Stimulated activated CD4-positive, alpha-beta T cell treated with anti-CD3 and anti-CD28 coated beads, TNF-alpha, amount 100 ng/mL, for 24 hours (primary cell): ENCODE measurements around the gene CCDC40.

Experiments used
- DNase-seq, 3 experiments: peaks; one replicate each; pipeline ENCODE4 v3.0.0-alpha.2; 2020; ENCODE audit warnings: low read depth in 3 of 3

The CCDC40 gene

GRCh38 chr17:80114758-80115157 lies 78.3 kb downstream of the CCDC40 start:
- no peak for DNase-seq

DNA sequence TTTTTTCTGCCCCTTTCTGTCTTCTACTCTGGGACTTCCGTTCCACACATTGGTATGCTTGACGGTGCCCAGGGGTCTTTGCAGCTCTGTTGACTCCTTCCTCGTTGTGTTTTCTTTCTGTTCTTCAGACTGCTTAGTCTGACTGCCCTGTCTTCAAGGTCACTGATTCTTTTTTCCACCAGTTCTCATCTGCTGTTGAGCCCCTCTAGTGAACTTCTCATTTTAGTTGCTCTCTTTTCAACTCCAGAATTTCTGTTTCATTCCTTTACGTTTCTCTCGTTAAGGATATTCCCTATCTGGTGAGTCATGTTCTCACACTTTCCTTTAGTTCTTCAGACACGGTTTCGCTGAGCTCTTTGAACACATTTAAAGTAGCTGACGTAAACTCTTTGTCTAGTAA lies 78.7 kb downstream of the CCDC40 start:
- no peak for DNase-seq

- DNase-seq = no peak
Observed at GRCh38 chr17:80116276-80116920, 80.0 kb downstream of the CCDC40 start.

DNA sequence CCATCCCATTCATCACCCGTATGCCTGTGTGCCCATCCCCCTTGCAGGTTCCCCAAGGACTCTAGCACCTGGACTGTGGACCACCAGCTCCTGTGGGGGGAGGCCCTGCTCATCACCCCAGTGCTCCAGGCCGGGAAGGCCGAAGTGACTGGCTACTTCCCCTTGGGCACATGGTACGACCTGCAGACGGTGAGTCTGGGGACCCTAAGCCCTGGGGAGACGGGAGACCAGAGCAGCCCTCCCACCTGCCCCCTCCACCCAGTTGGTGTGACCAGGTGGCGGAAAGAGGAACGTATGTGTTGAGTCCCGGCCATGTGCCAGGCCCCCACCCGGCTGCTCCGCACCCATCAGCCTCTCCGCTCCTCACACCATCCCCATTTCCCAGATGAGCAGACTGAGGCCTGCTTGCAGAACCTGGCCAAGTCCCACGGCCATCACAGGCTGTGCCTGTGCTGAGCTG lies 80.5 kb downstream of the CCDC40 start:
- DNase-seq = no peak

DNA sequence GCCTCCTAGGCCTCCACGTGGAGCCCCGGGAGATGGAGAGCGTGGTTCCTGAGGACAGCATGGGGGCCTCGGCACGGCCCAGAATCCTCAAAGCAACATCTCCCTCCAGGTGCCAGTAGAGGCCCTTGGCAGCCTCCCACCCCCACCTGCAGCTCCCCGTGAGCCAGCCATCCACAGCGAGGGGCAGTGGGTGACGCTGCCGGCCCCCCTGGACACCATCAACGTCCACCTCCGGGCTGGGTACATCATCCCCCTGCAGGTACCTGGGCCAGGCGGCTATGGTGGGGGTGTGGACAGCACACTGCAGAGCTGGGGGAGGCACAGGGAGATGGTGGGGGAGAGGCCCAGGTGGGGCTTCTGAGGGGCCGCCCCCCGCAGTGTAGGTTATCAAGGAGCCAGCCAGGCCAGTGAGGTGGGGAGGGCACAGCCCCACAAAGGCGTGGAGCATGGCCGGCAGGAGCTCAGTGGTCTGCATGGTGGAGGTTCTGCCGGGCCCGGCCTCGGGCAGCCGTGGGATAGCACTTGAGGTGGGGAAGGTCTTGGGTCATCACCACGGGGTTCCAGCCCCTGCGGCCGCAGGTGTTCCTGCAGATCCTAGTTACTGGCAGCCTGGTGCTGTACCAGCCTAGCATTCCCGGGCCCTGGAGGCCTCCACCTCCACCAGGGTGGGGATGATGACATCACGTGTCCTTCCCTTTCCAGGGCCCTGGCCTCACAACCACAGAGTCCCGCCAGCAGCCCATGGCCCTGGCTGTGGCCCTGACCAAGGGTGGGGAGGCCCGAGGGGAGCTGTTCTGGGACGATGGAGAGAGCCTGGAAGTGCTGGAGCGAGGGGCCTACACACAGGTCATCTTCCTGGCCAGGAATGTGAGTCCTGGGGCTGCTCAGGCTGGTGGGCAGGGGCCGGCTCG lies 81.3 kb downstream of the CCDC40 start:
- DNase-seq = no peak

DNA sequence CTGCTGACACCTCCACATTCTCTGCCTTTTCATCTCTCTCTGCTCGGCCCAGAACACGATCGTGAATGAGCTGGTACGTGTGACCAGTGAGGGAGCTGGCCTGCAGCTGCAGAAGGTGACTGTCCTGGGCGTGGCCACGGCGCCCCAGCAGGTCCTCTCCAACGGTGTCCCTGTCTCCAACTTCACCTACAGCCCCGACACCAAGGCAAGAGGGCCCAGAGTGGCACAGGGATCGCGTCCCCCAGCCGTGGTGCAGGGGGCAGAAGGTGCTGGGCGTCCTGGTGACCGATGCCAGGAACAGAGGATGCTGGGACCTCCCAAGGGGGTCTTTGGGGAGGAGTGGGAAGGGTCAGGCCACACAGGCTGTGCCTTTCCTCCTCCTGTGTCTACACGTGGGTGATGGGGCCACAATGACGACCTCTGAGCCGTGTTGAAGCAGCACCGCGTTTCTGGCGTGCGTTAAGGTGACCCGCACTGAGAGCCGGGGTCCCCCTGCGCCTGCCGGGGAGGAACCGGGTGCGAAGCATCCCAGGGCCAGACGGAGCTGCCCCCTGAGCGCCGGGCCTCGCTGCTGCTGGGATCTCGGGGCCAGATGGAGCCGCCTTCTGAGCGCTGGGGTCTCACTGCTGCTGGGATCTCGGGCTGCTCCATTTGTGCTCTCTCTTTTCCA lies 82.3 kb downstream of the CCDC40 start:
- DNase-seq = no peak

GRCh38 chr17:80119271-80119791 lies 82.9 kb downstream of the CCDC40 start:
- no peak for DNase-seq

- no peak for DNase-seq
Observed at GRCh38 chr17:80119839-80120238, 83.4 kb downstream of the CCDC40 start.

GRCh38 chr17:80122026-80122575 lies 85.7 kb downstream of the CCDC40 start:
- no peak for DNase-seq

GRCh38 chr17:80122926-80123505 lies 86.6 kb downstream of the CCDC40 start:
- DNase-seq = no peak

DNA sequence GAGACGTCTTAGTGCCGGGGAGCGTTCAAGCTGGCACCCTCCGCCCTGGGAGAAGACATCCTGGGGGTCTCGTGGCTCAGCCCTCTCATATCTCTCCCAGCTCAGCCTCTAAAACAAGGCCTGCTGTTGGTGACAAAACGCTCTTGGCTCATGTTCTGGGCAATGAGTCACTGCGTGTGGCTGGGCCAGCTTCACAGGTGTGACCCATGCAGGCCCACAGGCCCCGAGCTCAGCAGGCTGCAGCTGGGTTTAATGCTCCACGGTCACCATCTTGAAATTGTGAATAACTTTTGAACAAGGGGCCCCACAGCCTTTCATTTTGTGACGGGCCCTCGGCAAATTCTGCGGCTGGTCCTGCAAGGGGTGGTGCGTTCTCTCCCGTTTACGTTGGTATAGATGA lies 87.3 kb downstream of the CCDC40 start:
- DNase-seq = no peak

GRCh38 chr17:80124351-80124981 lies 88.0 kb downstream of the CCDC40 start:
- no peak for DNase-seq

- no peak for DNase-seq
Observed at GRCh38 chr17:80125656-80126448, 89.4 kb downstream of the CCDC40 start.

GRCh38 chr17:80126449-80126715 lies 89.9 kb downstream of the CCDC40 start:
- DNase-seq = no peak

- DNase-seq = no peak
Observed at GRCh38 chr17:80129006-80129565, 92.6 kb downstream of the CCDC40 start.

DNA sequence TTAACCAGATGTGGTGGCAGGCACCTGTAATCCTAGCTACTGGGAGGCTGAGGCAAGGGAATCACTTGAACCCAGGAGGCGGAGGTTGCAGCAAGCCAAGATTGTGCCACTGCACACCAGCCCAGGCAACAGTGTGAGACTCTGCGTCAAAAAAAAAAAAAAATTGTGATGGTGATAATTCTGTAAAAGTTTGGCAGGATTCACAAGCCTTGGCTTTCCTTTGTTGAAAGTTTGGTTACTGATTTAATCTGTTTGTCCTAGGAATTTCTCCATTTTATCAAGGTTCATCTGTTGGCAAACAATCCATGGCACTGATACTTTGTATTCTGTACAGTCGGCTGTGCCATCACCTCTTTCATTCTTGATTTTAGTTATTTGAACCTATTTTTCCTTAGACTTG lies 94.5 kb downstream of the CCDC40 start:
- DNase-seq = no peak

DNA sequence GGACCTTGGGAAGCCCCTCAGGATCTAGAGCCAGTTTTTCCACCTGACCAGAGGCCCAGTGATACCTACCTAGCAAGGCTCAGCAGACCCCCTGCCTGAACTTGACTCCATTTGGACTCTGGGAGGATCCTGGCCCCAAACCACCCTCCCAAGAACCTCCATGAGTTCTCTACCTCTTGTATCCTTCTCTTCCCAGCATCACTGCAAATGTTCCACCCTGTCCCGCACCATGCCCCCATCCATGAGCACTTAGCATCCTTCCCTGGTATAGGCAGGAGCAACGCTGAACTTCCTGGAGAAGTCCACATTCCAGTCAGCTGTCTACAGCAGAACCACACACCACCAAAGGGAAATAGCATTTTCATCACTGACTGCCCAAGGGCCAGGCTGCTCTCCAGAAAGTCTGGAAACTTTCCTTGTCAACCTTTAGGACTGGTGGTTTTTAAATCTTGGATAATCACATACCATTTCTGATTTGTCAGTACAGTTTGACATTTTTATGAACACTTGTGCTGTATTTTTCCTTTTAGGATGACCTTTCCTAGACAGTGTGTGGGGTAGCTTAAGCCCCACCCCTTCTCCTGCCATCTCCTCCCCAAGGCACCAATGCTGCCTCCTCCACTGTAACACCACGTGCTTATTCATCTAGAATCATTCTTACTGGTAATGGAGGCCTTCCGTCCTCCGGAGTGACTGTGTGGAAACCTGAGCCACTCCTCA lies 96.6 kb downstream of the CCDC40 start:
- DNase-seq = no peak

DNA sequence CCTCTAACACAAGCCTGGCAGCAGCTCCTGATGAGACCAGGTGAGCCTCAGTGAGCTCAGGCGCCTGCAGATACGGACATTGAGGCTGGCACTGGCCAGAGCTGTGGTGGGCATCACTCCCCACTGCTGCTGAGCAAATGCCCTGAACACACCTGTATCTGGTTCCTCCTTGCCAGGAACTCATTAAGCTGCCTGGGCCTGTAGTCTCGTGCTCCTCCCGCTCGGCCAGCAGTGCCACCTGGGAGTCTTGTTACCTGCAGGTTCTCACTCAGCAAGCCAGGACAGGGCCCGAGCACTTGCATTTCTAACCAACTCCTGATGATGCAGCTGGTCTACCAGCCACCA lies 97.2 kb downstream of the CCDC40 start:
- no peak for DNase-seq

DNA sequence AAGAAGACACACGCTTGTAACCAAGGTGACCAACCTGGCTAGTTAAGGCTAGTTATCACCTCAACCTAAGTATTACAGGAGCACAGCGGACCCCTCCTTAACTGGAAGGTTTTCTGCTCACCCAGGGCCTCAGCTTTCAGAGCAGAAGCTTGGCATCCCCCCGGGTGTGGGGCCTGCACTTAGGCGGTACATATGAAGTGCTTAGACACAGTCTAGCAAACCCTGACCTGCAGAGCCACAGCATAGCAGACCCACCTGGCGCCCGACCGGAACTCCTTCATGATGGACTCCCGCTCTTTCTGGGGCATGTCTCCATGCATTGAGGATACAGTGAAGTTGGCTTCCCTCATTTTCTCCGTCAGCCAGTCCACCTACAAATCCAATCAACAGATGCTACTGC lies 100.7 kb downstream of the CCDC40 start:
- no peak for DNase-seq
